HG02973 (cell line): ENCODE results near the gene ARMC9.

Experiments used
- ATAC-seq: cut with Tn5 transposase; IDR thresholded peaks from one replicate; pipeline ENCODE4 v1.9.1; 2021; ENCODE audit warnings: moderate library complexity; ENCODE audit not compliant: unreplicated experiment

The ARMC9 gene

DNA sequence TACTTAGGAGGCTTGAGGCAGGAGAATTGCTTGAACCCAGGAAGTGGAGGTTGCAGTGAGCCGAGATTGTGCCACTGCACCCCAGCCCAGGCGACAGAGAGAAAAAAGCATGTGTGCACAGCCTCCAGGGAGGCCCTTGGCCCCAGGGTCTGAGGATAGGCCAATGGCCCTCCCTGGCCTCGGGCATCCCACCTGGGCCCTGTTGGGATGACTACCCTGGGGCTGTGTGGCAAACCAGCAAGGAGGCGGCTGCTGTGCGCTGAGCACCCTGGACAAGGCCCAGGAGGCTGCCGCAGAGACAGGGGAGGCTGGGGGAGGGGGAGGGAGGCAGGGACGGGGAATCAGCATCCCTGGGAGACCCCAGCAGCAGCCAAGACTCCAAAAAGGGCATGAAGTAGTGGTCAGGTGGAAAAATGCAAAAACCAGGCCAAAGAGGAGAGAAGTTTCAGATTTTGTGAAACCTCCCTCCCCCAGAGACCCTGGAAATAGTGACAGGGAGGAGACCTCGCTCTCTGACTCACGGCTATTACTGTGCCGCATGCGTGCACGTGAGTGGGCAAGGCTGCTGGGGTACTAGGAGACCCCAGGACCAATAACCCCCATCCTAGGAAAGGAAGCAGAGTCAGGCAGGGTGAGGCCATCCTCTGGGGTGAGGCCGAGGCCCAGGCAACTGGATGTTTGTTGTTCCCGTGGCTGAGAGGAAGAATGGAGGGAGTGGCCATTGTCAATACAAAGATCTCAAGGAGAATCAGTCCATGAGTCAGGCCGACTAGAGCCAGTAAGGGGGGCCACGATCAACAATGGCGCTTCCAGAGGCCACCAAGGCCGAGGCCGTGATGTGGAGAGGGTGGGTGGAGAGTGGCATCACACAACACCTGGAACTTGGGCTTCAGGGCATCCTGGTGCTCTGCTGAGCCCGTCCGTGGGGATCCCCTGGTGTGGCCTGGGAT, 181.1 kb downstream of the ARMC9 start:
- ATAC-seq, result no peak

- no peak for ATAC-seq
Measured at GRCh38 chr2:231380307-231380706, 181.9 kb downstream of the ARMC9 start.

DNA sequence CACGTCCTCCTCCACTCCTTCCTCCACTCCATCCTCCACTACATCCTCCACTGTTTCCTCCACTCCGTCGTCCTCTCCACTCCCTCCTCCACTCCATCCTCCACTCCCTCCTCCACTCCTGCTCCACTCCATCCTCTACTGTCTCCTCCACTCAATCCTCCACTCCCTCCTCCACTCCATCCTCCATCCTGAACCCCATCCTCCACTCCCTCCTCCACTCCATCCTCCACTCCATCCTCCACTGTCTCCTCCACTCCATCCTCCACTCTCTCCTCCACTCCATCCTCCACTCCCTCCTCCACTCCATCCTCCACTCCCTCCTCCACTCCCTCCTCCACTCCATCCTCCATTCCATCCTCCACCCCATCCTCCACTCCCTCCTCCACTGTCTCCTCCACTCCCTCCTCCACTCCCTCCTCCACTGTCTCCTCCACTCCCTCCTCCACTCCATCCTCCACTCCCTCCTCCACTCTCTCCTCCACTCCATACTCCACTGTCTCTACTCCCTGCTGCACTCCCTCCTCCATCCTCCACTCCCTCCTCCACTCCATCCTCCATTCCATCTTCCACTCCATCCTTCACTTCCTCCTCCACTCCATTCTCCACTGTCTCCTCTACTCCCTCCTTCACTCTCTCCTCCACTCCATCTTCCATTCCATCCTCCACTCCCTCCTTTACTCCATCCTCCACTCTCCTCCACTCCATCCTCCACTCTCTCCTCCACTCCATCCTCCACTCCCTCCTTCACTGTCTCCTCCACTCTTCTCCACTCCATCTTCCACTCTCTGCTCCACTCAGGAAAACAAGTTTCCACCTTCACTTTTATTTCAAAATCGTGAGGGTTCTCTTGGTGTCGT, 182.8 kb downstream of the ARMC9 start:
- no peak for ATAC-seq

DNA sequence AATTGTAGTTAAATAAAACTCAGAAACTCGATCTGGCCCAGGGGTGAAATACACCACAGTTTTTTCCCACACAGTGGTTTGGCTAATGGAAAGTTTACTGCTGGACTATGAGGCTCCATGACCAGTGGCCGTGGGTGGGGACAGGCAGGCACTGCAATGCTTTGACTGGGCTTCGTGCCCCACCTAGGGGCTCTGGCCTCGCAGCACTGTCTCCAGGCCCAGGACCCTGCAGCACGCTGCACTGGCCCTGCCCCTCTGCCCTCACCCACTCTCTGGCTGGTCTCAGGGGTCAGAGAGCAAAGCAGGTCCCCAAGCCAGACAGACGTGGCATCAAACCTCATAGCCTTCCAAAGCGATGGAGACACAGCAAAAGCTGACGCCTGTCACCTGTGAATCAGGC, 183.7 kb downstream of the ARMC9 start:
- ATAC-seq, result no peak

- ATAC-seq, result no peak
Measured at GRCh38 chr2:231383416-231384108, 185.1 kb downstream of the ARMC9 start.

GRCh38 chr2:231384109-231384435, 185.6 kb downstream of the ARMC9 start:
- ATAC-seq, result no peak

DNA sequence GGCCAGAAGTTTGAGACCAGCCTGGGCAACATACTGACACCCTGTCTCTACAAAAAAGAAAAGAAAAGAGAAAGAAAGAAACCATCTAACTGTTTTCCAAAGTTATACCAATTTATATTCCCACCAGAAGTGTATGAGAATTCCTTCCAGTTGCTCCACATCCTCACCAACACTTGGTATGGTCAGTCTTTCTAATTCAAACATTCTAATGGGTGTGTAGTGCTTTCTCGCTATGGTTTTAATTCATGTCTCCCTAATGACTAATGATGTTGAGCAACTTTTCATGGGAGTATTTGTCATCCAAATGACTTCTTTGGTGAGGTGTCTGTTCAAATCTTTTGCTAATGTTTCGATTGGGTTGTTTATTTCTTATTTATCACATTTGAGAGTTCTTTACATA, 186.5 kb downstream of the ARMC9 start:
- ATAC-seq, result no peak

GRCh38 chr2:231385429-231385828, 187.0 kb downstream of the ARMC9 start:
- ATAC-seq, result no peak

DNA sequence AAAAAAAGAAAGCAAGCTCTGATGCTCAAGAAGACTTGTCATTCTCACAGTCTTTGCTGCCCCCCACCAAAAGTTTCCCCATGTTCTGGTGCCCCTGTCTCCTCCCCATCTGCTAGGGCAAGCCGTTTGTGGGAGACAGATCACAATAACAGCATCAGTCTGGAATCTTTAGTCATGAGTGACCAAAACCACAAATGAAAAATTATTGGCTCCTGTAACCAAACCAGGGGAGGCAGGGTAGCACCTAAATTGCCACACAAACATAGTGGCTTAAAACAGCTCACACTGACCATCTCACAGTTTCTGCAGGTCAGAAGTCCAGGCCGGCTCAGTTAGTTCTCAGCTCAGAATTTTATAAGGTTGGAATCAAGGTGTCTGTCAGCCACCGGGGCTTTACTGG, 188.0 kb downstream of the ARMC9 start:
- no peak for ATAC-seq

DNA sequence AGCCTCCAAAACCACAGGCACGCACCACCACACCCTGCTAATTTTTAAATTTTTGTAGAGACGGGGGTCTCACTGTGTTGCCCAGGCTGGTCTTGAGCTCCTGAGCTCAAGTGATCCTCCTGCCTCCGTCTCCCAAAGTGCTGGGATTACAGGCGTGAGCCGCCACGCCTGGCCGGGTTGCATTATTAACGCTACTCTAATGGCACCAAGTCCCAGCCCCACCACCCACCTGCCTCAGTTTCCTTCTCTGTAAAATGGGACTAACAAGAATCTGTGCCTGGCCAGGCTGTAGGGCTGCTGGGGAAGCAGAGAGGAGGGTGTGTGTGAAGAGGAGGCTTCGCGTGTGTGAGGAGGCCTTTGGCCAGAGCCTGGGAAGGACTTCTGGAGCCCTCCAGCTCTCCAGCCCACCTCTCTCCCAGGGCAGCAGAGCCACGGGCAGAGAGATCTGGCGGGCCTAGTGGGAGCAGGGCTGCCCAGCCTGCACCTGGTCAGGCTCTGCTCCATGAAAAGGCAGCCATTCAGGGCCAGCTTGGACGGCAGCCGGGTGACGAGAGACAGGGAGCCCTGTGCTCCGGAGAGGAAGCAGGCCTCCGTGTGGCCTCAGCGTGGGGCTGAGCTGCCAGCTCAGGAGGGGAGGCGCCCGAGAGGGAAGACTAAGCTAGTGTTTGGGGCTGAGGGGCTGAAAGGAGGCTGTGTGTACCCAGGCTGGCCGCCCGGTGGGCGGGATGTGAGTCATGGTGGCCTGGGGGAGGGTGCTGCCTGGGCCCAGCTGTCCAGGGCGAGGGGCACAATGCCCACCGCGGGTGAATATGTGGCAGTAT, 189.7 kb downstream of the ARMC9 start:
- no peak for ATAC-seq

- no peak for ATAC-seq
Measured at GRCh38 chr2:231388725-231389346, 190.4 kb downstream of the ARMC9 start.

GRCh38 chr2:231390667-231391066, 192.2 kb downstream of the ARMC9 start:
- ATAC-seq, result no peak

DNA sequence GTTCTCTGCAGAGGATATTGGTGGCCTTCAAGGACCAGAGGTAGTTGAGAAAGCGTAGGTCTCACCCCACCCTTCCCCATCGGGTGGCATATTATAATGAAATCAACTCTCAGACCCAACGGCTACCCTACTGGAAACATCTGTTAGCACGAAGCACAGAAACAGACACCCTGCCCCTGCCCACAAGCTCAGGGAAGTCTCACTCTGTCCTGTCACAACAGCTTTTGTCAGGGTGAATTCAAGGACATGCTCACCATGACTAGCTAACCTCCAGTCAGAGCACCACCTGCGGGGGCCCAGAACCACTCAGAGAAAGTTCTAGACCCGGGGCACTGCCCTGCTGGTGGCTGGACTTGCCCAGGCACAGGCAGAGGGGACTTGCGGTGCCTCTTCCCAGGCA, 193.6 kb downstream of the ARMC9 start:
- no peak for ATAC-seq

DNA sequence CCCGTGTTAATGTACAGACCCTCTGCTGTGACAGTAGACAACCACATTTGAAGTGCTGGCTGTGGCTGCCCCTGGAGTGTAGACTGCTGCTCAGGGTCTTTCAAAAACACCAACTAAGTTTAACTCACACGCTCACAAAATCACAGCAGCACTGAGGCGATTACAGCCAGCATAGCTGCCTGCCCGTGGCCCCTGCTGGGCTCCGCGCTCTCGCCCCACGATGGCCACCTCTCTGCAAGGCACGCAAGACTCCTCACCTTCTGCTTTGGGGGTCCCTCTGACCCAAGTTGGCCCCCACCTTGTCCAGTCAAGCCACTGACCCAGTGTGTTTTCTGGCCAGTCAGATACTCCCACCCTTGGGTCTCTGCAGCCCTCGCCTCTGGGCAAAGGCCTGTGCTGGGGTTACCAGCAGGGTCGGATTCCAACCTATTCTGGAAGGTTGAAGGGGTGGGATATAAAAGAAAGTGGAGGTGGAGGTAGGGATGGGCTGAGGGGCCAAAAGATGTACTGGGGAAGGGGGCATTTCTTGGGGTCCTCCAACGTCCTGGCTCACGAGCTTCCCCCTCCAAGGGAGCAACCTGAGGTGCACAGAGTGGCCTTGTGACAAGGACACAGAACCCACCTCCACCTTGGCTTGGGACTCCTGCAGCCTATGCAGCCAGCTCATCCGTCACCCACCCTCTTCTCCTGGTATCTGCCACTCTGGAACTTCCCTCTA, 194.2 kb downstream of the ARMC9 start:
- no peak for ATAC-seq

DNA sequence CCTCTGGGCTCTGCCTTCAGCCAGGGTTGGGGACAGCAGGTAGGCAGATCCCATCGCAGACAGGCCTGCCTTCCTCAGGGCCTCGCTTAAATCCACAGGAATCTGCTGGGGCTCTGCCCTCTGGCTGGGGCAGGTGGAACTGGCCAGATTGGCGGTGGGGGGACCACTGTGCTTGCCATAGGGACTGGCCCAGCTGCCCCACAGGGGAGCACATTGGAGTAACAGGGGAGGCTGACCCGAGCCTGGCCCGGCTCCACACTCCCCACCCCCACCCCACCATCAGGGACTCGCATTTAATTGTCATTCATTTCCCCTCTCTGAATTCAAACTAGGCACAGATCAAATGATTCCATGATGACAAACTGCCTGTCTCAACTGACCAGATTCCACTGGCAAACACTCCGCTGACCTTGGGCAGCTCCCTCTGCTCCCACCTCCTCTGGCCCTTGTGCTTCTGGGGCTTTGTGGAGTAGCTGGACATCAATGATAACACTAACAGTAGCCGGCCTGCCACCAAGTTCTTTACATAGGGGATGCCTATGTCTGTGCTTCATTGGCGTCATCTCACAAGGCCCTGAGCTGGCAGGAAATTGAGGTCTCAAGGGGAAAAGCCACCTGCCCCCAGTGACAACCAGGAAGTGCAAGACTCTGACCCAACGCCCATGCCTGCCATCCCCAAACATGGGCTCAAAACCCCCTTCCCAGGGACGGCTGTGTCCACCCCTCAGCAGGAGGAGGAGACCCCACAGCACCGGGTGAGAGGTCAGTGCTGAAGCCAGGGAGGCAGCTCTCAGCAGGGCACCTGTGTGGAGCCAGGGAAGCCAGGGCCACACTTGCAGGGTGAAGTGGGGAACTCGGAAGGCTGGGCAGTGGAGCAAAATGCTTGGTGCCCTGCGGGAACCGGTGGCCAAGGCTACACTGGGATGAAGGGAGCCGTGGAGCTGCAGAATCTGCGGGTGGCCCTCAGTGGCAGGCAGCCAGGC, 195.0 kb downstream of the ARMC9 start:
- ATAC-seq, result no peak

DNA sequence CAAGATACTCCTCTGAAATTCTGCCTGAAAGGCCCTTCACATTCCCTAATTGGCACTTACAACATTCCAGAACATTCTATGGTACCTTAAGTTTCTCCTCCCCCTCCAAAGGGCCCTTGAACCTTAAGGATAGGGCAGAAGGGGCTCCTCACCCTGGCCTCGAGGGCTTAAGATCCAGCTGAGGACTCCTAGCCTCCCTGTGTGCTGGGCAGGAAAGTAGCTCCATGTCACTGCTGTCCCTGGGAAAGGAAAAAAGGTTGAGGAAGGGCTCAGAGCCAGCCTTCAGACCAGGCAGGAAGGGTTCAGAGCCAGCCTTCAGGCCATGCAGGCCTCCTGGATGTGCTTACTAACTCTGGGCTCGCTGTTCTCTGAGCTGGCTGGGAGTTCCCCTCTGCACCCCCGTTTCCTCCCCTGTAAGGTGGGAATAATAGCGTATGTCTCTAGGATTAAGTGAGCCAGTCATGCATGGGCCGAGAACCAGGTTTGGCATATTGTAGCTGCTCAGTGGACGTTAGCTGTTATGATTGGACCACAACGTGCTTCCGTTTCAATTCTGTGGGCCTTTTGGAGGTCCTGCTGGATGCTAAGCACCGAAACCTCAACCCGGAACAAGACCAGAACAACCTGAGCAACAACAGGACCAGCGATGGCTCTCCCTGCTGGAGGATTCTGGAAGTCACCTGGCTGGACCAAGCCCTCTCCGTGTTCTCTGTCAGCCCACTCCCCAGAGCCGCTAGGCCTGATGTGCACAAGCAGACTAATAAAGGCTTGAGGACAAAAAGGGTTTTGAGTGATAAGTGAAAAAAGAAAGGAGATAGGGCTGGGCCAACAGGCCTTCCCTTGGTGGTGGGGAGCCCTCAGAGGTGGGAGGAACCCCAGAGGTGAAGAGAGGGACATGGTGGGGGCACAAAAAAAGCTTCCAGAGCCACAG, 196.0 kb downstream of the ARMC9 start:
- peak; percentile 53 for ATAC-seq
